Midbrain (tissue), 1 donor: ENCODE results near the gene SYTL1.

Source experiments
- DNase-seq: peaks from one replicate; lab custom pipeline; 2025; lab: John Stamatoyannopoulos, UW

SYTL1 gene

DNA sequence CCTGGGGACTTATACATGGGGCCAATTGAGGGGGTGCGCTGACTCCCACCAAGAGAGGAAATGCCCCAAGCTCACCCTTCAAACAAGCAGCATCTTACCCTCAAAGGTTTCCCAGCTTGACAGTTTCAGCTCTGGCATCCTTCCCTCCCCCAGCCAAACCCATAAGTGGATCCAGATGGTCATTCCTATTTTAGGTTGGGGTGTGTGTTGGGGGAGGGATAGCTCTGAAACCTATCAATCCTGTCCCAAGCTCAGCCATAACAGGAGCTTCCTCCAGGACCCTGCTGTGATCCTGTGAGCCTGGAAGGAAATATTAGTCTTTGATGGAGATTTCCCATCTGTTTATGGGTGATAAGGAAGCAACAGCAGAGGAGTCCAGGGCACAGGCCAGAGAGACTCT is 23.2 kb upstream of the SYTL1 start:
- no peak for DNase-seq

DNA sequence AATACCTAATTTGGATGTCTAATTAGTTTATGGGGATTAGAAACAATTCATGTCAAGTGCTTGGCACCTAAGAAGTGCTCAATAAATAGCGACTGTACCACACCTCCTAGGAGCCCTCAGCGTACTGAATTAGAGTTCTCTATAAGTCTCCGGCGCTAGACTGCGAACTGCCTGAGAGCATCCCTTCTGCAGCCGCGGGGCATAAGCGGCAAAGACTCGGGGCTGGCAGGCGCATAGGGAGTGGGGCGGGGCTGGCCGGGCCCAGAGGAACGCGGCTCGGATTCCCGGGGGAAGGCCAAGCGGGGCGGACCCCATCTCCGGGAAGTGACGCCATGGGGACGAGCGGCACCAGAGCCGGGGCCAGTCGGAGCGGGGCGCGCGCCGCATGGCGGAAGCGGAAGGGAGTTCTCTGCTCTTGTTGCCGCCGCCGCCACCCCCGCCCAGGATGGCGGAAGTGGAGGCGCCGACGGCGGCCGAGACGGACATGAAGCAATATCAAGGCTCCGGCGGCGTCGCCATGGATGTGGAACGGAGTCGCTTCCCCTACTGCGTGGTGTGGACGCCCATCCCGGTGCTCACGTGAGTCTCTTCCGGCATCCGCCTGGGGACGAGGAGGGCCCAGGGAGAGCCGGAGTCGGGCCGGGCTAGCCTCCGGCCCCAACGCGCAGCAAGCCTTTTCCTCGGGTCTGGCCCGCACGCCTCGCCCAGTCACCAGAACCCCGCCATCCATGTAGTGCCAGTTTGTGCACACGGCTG is 19.8 kb upstream of the SYTL1 start, which contains the start of gene TMEM222:
TSS of gene TMEM222 (plus strand) at position 351 of the 756 bp plus-strand sequence. CDS start at position 386, 35 bp downstream.
- DNase-seq = peak; percentile 99

DNA sequence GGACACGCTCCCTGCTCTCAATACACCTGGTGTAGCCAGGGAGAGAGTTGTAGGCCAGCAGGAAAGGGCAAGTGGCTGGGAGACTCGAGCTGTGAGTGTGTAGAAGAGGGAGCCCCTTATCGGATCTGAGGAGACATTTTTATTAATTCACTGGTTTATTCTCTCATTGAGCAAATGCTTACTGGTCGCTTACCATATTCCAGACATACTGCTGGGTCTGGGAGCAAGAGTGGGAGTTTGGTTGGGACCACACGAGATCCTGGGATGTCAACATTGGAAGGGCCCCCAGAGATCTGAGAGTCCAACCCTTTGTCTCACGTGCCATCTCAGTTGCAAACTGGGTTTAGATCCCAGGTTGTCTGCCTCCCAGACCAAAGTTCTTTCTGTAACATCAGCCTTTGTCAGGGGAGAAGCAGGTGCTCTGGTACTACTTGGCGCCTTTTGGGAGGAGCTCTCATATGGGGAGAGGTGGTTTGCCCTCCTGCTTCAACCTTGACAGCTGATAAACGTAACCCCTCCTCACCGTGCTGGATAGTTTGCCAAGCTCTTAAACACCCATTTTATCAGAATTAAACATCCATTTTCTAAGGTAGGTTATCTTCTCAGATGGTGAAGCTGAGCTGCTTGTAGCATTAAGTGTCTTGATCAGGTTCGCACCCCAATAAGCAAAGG is 19.1 kb upstream of the SYTL1 start:
- peak; percentile 55 for DNase-seq

DNA sequence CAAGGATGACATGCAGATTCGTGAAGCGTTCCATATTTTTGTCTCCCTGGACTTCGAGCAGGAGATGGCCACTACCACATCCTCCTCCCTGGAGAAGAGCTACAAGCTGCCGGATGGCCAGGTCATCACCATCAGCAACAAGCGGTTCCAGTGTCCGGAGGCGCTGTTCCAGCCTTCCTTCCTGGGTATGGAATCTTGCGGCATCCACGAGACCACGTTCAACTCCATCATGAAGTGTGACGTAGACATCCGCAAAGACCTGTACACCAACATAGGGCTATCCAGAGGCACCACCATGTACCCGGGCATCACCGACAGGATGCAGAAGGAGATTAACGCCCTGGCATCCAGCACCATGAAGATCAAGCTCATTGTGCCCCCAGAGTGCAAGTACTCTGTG is 16.5 kb upstream of the SYTL1 start:
- no peak for DNase-seq

DNA sequence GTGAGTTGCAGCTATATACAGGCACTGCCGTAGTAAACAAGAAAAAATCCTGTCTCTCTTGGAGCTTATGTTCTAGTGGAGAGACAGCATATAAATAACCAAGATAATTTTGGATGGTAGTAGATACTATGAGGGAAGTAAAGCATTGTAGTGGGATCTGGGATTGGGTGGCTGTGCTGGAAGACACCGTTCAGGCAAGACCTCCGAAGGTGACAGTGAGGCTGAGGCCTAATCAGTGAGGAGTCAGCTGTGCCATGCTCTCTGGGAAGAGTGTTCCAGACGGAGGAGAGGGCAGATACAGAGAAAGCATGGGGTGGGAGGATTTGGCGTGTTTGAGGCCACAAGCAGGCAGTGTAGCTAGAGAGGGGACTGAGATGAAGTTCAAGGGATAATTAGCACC is 13.9 kb upstream of the SYTL1 start:
- no peak for DNase-seq

DNA sequence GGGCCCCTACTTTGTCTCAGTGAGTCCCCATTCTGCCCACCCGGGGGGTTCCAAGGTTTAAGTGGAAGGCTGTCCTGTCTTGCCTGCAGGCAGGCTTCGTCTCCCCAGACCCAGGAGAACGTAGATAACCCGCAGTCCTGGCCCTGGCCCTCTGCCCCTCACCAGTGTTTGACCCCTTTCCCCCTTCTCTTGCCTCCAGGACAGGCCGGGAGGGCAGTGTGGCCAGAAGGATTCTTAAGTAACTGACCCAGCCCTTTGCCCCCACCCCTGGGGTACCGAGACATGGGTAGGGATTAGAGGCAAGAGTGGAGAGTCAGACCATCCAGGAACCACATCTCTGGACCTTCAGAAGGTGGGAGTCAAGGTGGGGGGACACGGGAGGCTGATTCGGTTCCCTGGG is 11.0 kb upstream of the SYTL1 start:
- DNase-seq = no peak

DNA sequence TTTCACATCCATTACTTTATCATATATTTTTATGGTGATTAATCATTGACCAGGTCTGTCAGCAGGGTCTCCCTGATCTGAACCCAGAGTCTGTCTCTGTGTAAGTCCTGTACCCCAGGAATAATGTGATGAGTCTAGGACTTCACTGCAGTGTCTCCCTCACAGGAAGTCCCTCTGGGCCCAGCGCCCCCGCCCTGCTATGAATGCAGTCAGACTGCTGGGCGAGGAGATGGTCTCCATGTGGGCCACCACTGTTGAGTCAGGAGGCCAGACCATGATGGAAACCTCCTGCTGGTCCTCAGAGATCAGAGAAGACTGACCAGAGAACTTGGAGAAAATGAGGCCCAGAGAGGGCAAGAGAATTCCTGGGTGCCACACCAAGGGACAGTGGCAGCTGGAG is 10.4 kb upstream of the SYTL1 start:
- no peak for DNase-seq

DNA sequence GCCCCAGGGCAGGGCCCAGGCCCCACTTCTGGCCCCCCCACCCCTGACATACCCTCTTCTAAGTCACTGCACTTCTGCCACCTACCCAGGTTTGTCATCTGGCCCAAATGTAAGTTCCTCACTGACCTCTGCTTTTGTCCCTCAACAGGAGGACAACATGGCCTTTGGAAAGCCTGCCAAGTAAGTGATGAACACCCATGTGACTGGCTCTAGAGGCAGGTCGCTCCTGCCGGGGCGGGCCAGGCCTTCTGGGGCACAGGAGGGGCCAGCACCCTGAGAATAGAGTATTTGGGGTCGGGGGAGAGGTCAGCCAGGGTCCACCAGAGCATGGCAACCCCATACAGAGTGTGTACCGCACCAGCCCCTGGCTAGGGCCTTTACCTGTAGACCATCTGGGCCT is 9.9 kb upstream of the SYTL1 start:
- DNase-seq = no peak

DNA sequence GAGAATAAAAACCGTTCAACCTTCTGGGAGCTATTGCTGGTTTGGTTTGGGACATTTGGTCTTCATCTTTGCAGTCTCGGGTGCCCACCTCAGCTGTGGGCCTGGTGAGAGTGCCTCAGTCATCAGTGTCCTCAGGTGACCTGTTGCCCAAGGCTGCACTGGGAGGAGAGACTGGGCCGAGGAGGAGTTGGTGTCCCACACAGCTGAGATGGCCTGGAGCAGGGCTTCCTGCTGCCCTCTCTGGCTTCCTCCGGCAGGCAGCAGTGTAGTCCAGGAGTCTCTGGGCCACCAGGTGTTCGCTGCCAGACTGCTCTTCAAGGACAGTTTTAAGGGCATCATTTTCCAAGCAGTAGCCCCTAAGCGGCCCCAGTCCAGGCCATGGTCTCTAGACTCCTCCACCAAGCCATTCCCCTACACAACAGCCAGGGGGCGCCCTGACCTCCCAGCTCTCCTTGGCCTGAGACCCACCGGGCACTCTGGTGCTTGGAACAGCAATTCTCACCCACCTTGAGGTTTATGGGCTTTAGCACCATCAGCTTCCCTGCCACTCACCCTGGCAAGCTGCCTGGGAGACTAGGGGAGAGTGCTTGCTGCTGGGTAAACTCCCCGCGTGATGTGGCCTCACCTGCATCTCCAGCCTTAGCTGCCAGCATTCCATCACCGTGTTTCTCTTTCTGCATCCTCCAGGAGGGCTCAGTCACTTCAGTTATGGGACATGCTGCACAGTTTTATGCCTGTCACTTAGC is 9.1 kb upstream of the SYTL1 start:
- DNase-seq = peak; percentile 18

DNA sequence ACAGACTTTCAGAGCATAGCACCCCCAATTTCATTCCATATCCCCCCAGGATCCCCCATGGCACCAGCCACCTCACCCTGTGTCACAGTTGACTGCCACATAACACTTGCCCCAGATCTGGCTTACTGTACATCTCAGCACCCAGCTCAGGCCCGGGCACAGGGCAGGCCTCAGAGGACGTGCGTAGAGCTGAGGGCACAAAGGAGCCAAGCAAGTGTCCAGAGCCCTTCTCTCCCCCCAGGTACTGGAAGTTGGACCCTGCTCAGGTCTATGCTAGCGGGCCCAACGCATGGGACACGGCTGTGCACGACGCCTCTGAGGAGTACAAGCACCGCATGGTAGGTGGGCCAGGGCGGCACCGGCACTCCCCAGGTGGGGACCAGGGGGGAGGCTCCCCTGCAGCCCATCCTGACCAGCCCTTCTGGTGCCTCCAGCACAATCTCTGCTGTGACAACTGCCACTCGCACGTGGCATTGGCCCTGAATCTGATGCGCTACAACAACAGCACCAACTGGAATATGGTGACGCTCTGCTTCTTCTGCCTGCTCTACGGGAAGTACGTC is 8.0 kb upstream of the SYTL1 start:
- DNase-seq = no peak

DNA sequence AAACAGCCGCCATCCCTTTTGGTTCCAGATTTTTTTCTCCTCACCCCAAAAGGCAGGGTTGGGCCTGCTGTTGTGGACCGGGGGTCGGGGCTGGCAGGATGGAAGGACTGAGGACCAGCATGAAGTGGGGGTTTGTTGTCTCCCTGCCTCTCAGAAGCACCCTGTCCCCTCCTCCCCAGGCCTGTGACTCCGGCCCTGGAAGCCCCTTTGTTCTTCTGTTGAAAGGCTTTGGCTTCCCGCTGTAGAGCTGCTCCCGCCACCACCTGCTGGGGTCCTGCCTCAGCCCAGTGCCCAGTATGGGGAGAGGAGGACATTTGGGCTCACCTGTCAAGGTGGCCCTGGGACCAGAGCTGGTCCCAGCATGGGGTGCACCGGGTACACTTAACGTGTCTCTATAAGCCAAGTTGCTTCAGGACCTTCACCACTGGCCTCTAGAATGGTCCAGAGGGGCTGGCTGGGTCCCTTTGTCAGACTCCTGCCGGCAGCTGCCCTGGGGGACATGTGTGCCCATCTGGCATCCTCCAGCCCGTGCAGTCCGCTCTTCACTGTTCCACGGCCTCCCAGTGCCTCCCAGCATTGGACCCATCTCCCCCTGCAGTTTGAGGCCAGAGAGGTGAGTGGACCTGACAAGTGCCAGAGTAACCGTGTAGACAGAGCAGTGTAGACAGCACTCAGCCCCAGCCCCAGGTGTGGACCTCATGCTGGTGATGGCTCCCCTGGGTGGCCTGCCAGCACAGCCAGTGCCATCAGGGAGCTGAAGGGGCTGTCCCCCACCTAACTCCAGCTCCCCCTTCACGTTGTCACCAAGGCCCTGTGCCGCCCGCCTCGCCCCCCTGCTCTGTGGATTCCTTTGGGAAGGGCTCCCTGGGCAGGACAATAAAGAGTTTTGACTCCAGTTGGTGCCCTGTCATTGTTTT is 6.1 kb upstream of the SYTL1 start:
- no peak for DNase-seq

DNA sequence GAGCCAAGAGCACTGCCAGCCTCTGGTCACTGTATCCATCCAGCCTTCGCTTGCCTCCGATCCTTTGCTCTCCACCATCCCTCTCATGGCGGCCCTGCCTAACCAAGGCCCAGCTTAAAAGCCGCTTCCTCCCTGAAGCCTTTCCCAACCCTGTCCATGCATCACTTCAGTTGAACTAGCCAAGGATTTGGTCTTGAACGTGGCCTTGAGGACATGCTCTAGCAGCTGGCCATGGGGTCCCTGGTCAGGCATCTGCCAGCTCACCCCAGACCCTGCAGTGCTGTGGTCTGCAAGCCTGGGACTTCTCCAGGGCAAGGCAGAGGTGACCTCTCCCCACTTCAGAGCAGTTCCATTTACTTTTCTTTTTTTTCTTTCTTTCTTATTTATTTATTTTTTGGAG is 5.1 kb upstream of the SYTL1 start:
- no peak for DNase-seq

DNA sequence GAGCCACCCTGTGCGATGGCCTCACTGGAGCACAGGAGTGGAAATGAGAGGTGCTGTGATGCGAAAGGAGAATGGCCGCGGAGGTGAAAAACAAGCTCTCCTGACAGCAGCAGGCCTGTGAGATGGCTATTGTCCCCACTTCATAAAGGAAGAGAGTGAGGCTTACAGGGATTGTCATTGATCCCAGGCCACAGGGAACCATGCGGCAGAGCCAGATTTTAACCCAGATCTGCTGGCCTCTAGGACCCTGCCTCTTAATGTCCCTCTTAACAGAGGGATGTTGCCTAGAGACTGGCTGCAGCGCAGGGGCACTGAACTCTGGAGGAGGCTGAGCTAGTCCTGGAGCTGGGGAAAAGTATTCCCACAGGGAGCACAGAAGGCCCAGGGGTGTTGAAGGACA is 3.1 kb upstream of the SYTL1 start:
- no peak for DNase-seq

DNA sequence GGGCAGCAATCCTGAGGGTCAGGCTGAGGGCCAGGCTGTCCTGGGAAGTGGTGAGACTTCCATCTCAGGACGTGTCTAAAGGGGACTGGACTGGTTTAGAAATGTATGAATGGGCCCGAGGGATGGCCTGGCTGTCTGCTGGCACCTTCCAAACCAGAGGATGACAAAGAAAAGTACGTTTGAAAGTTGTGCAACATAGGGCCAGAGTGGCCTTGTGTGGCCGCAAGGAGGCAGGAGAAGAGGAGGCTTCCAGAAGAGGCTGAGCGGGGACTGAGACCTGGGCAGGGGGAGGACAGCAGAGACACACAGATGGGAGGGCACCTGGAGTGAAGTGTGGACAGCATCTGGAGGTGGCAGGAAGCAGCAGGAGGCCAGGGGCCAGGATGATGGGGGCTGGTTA is 2.6 kb upstream of the SYTL1 start:
- no peak for DNase-seq

DNA sequence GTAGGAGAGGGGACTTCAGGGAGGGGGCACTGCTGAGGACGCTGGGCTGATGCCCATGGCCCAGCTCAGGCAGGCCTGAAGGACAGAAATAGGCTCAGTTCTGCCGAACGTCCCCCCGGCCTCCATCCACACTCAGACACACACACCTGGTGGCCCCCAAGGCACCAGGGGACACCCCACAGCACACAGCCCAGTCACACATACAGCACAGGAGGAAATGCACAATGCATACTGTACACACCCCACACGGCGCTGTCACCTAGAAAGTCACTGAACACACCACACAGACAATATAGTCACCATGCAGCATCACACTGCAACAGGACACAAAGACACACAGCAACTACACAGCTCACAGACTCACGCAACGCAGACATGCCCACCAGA is 562 bp downstream of the SYTL1 start:
- DNase-seq = no peak

DNA sequence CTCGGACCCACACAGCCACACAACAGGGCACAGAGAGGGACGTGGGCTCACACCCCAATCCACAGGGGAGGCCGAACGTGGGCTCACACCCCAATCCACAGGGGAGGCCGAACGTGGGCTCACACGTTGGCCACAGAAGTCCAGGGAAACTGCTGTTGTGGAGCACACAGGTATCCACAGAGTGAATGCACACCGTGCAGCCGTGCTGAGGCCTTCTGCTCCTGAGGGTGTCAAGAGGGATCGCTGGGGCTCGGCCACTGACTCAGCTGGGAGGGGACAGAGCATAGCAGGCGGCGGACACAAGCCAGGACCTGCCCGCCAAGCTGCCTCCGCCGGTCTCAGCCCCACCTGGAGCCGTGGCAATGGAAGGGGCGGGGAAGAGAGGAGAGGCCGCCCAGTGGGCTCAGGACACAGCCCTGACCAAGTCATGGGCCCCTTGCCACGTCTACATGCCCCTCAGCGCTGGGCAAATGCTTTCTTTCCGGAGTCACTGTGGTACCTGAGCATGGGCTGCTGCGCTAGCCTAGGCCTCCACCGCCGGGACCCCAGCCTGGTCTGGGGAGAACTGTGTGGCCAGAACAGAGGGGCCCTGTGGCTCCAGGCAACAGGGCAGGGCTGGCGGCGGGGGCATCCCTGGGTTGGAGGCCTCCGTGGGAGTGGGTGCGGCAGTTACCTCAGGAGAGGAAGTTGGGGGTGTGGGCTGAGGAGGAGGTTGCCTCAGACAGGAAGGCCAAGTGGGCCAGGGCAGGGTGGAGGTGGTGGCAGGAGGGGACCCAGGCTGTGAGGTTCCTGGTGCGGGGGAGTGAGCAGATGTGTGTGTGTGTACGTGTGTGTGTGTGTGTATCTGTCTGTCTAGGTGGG is 1.2 kb downstream of the SYTL1 start:
- DNase-seq = no peak

DNA sequence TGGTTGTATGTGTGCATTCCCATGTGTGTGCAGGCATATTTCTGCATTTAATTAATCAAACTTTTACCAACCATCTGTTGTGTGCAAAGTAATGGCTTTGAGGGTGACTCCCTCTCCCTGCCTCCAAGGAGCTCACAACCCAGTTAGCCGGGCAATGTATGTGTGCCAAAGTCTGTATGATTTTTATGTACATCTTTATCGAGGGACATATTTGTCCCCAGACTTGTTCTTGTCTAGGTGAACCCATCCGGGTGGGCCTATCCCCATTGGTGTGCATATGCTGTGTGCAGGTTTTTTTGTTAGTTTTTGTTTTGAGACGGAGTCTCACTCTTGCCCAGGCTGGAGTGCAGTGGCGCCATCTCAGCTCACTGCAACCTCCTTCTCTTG is 1.8 kb downstream of the SYTL1 start:
- no peak for DNase-seq

DNA sequence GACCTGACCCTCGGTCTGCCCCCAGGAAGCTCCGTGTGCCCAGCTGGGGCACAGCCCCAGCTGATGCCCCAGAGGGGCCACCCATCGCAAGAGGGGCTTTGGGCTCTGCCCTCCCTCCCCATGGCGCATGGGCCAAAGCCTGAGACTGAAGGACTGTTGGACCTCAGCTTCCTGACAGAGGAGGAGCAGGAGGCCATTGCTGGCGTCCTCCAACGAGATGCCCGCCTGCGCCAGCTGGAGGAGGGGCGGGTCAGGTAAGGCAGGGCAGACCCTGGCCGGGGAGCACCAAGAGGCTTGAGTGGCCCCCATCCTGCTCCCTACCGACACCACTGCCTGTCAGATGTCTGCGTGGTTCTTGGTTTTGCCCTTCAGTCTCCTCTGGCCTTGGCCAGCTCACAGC is 3.5 kb downstream of the SYTL1 start:
- DNase-seq = no peak

DNA sequence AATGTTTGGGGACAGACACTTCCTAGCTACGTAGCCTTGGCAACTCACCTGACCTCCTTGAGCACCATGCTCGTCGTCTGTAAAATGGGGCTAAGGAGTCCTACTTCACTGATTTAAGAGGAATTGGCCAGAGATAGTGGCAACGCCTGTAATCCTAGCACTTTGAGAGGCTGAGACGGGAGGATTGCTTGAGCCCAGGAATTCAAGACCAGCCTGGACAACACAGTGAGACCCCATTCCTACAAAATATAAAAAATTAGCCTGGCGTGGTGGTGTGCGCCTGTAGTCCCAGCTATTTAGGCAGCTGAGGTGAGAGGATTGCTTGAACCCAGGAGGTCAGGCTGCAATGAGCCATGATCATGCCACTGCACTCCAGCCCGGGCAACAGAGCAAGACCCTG is 4.5 kb downstream of the SYTL1 start:
- DNase-seq = no peak

DNA sequence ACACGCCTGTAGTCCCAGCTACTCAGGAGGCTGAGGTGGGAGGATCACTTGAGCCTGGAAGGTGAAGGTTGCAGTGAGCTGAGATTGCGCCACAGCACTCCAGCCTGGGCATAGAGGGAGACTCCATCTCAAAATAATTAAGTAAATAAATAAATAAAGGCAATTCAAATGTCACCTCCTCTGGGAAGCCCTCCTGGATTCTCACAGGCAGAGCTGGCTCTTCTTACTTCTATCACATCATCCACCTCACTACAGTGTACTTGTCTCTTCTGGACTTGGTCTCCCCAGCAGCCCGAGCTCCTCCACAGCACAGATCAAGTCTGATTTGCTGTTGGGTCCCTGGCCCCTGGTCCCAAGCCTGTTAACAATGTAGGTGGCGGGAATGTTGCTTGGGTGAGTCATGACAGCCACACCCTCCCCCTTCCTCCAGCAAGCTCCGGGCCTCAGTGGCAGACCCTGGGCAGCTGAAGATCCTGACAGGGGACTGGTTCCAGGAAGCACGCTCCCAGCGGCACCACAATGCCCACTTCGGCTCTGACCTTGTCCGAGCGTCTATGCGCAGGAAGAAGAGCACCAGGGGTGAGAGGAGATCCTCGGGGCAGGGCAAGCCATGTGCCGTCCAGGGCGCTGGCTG is 5.3 kb downstream of the SYTL1 start:
- no peak for DNase-seq
